Upper lobe of left lung (tissue), 4 donors: ENCODE measurements around the gene KIF2C.

Experiments used
- CTCF ChIP-seq, 6 experiments: fragments of 450-650 bp in 4 of 6; fragments of 200-600 bp in 2 of 6; sonication (generic) in 2 of 6; IDR thresholded peaks; one replicate each; pipeline ENCODE4 v1.5.1; 2016 to 2019; ENCODE audit warnings: antibody characterized with exemption in 6 of 6
- EP300 ChIP-seq, 4 donors: sonication (generic); formaldehyde crosslinking; IDR thresholded peaks; one replicate each; pipeline ENCODE4 v1.5.1; 2017; ENCODE audit warnings: antibody characterized with exemption in 4 of 4, control low read depth in 2 of 4
- POLR2A ChIP-seq, 4 donors: fragments of 450-650 bp; IDR thresholded peaks; one replicate each; pipeline ENCODE4 v1.5.1; 2016 to 2017; ENCODE audit warnings: antibody characterized with exemption in 4 of 4, mild to moderate bottlenecking in 2 of 4

GRCh38 chr1:44724296-44724954 is 15.2 kb upstream of the KIF2C start:
- no peak for TF ChIP-seq POLR2A (IDR thresholded peaks at IDR 0.05)
- TF ChIP-seq CTCF (IDR thresholded peaks at IDR 0.05): no peak
- no peak for TF ChIP-seq EP300 (IDR thresholded peaks at IDR 0.05)
